ENCODE measurements around the gene SERTAD2.

The SERTAD2 gene

GRCh38 chr2:64605991-64606478, 47.7 kb downstream of the SERTAD2 start:
- DNase-seq: no peak

- no peak for DNase-seq
Measured at GRCh38 chr2:64605026-64605471, 48.7 kb downstream of the SERTAD2 start.

- DNase-seq: no peak
Measured at GRCh38 chr2:64604155-64604554, 49.6 kb downstream of the SERTAD2 start.

- DNase-seq: no peak
Measured at GRCh38 chr2:64602436-64602835, 51.3 kb downstream of the SERTAD2 start.

GRCh38 chr2:64601785-64602391, 51.8 kb downstream of the SERTAD2 start:
- DNase-seq: no peak

GRCh38 chr2:64601034-64601754, 52.5 kb downstream of the SERTAD2 start:
- no peak for DNase-seq

GRCh38 chr2:64599469-64599868, 54.2 kb downstream of the SERTAD2 start:
- no peak for DNase-seq

GRCh38 chr2:64598226-64598625, 55.5 kb downstream of the SERTAD2 start:
- no peak for DNase-seq

GRCh38 chr2:64595397-64596176, 58.1 kb downstream of the SERTAD2 start:
- no peak for DNase-seq

- DNase-seq: no peak
Measured at GRCh38 chr2:64594226-64594989, 59.3 kb downstream of the SERTAD2 start.

- no peak for DNase-seq
Measured at GRCh38 chr2:64593035-64593655, 60.6 kb downstream of the SERTAD2 start.

GRCh38 chr2:64591188-64591587, 62.5 kb downstream of the SERTAD2 start:
- no peak for DNase-seq

GRCh38 chr2:64587561-64587960, 66.2 kb downstream of the SERTAD2 start:
- no peak for DNase-seq

GRCh38 chr2:64586883-64587481, 66.7 kb downstream of the SERTAD2 start:
- peak; percentile 75 for DNase-seq

- no peak for DNase-seq
Measured at GRCh38 chr2:64586054-64586453, 67.7 kb downstream of the SERTAD2 start.

GRCh38 chr2:64582774-64583340, 70.9 kb downstream of the SERTAD2 start:
- DNase-seq: no peak

- no peak for DNase-seq
Measured at GRCh38 chr2:64581777-64582539, 71.8 kb downstream of the SERTAD2 start.

Measured in hematopoietic multipotent progenitor cell treated with erythropoietin and hydrocortisone succinate and interleukin-3 and kit ligand, for 6 days (in vitro differentiated cells).